HL-60 (cell line): ENCODE measurements around the gene FCGR3B.
"Not testable (repeated sequence)": the region's sequence is repeated elsewhere in the genome, so short reads cannot be mapped to it uniquely, and the experiment has no call there.

Experiments used
- GABPA ChIP-seq: IDR thresholded peaks from 2 replicates; pipeline ENCODE4 v1.6.1; 2012; ENCODE audit warnings: low read depth
- SPI1 ChIP-seq: IDR thresholded peaks from 2 replicates; pipeline ENCODE4 v1.6.1; 2012; ENCODE audit warnings: low read depth, mild to moderate bottlenecking, borderline replicate concordance
- TF ChIP-seq, protein P1 (sequence below): IDR thresholded peaks from one replicate; pipeline ENCODE4 v1.5.1; 2011; ENCODE audit warnings: low read length, control low read depth, inconsistent platforms; ENCODE audit not compliant: insufficient read depth

DNA sequence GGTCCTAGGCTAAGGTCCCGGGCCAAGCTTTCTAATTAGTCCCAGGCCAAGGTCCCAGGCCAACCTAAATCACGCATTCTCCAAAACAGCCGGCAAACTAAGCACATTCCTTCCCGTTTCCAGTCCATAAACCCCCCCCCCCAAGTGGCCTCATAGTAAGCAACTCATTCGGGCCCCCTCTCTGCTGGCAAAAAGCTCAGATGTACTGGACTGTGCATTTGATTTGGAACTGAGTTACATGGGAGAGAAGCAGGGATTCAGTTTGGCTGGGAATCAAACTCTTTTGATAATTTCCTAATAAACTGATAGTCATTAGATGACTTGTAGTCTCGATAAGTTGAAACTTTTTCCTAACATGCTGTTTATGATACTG is 17.8 kb downstream of the FCGR3B start:
- TF ChIP-seq SPI1, GABPA: not testable (repeated sequence)
- TF ChIP-seq, protein P1, sequence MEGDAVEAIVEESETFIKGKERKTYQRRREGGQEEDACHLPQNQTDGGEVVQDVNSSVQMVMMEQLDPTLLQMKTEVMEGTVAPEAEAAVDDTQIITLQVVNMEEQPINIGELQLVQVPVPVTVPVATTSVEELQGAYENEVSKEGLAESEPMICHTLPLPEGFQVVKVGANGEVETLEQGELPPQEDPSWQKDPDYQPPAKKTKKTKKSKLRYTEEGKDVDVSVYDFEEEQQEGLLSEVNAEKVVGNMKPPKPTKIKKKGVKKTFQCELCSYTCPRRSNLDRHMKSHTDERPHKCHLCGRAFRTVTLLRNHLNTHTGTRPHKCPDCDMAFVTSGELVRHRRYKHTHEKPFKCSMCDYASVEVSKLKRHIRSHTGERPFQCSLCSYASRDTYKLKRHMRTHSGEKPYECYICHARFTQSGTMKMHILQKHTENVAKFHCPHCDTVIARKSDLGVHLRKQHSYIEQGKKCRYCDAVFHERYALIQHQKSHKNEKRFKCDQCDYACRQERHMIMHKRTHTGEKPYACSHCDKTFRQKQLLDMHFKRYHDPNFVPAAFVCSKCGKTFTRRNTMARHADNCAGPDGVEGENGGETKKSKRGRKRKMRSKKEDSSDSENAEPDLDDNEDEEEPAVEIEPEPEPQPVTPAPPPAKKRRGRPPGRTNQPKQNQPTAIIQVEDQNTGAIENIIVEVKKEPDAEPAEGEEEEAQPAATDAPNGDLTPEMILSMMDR = not testable (repeated sequence)
